IgD-negative memory B cell (primary cell): Measurements from ENCODE around the gene SPATA33. TPM values are rescaled to one million over a fixed set of nuclear protein-coding genes. Genes with fewer than 3 reads are reported as not detected.
"Not testable (repeated sequence)": the region's sequence is repeated elsewhere in the genome, so short reads cannot be mapped to it uniquely, and the experiment has no call there.

Experiments
- H3K27ac Mint-ChIP-seq, 3 donors: one replicate each; pipeline ENCODE4 v1.8.0; 2020 to 2022; ENCODE audit warnings: mild to moderate bottlenecking in 3 of 3, mixed read lengths in 3 of 3, moderate library complexity in 1 of 3
- H3K27me3 Mint-ChIP-seq: one replicate; pipeline ENCODE4 v1.8.0; 2021; ENCODE audit warnings: mixed read lengths
- H3K36me3 Mint-ChIP-seq: one replicate; pipeline ENCODE4 v1.8.0; 2020; ENCODE audit warnings: mild to moderate bottlenecking, mixed read lengths
- H3K4me1 Mint-ChIP-seq, 3 donors: one replicate each; pipeline ENCODE4 v1.8.0; 2020 to 2022; ENCODE audit warnings: mixed read lengths in 3 of 3, mild to moderate bottlenecking in 1 of 3
- H3K4me3 Mint-ChIP-seq, 4 donors: one replicate each; pipeline ENCODE4 v1.8.0; 2020 to 2022; ENCODE audit warnings: mild to moderate bottlenecking in 4 of 4, mixed read lengths in 4 of 4, moderate library complexity in 3 of 4
- H3K9me3 Mint-ChIP-seq, 3 donors: one replicate each; pipeline ENCODE4 v1.8.0; 2020 to 2021; ENCODE audit warnings: mixed read lengths in 3 of 3, mild to moderate bottlenecking in 1 of 3
- polyA plus RNA-seq: library from polyadenylated mRNA; unstranded; fragments of 300-500 nt; fragmentation: Illumina TruSeq; gene quantifications from one replicate; pipeline ENCODE4 v1.2.3, GENCODE V29; 2021

The SPATA33 gene
- polyA plus RNA-seq, 1 donor from 2014 or later, result 3.5 TPM

GRCh38 chr16:89621136-89621697, 36.4 kb upstream of the SPATA33 start:
- Mint-ChIP-seq H3K36me3 (no peaks in the 10 kb centered on the region), H3K4me3 (no peak overlapping the region), H3K9me3 (no peaks in the 10 kb centered on the region), H3K27ac (no peak overlapping the region), H3K27me3 (peaks cover 11% of the 10 kb centered on the region), H3K4me1 (peaks cover 0 to 7% (median 3%) of the 10 kb centered on the region in 3 donors)

- H3K27ac Mint-ChIP-seq, result no peak overlapping the region
- no peaks in the 10 kb centered on the region for H3K36me3 Mint-ChIP-seq
- H3K9me3 Mint-ChIP-seq, result no peaks in the 10 kb centered on the region
- no peak overlapping the region for H3K4me3 Mint-ChIP-seq
- H3K27me3 Mint-ChIP-seq, result peaks cover 11% of the 10 kb centered on the region
- H3K4me1 Mint-ChIP-seq, result peaks cover 0 to 2% (median 0%) of the 10 kb centered on the region in 3 donors
Observed at GRCh38 chr16:89621698-89622409, 35.8 kb upstream of the SPATA33 start.

- H3K9me3 Mint-ChIP-seq, result no peaks in the 10 kb centered on the region
- no peak overlapping the region for H3K4me3 Mint-ChIP-seq
- H3K27me3 Mint-ChIP-seq, result peaks cover 12% of the 10 kb centered on the region
- no peaks in the 10 kb centered on the region for H3K4me1 Mint-ChIP-seq
- no peak overlapping the region for H3K27ac Mint-ChIP-seq
- no peaks in the 10 kb centered on the region for H3K36me3 Mint-ChIP-seq
Observed at GRCh38 chr16:89623511-89624261, 34.0 kb upstream of the SPATA33 start.

- H3K27ac Mint-ChIP-seq, result no peak overlapping the region
- no peak overlapping the region for H3K4me3 Mint-ChIP-seq
- H3K27me3 Mint-ChIP-seq, result peaks cover 12% of the 10 kb centered on the region
- no peaks in the 10 kb centered on the region for H3K36me3 Mint-ChIP-seq
- H3K9me3 Mint-ChIP-seq, result no peaks in the 10 kb centered on the region
- peaks cover 0 to 3% (median 0%) of the 10 kb centered on the region in 3 donors for H3K4me1 Mint-ChIP-seq
Observed at GRCh38 chr16:89624777-89625761, 32.6 kb upstream of the SPATA33 start.

- no peak overlapping the region for H3K4me3 Mint-ChIP-seq
- H3K36me3 Mint-ChIP-seq, result no peaks in the 10 kb centered on the region
- peaks cover 0 to 3% (median 0%) of the 10 kb centered on the region in 3 donors for H3K4me1 Mint-ChIP-seq
- peaks cover 12% of the 10 kb centered on the region for H3K27me3 Mint-ChIP-seq
- H3K9me3 Mint-ChIP-seq, result no peaks in the 10 kb centered on the region
- peak overlapping the region in 1 of 3 donors; percentile 43 for H3K27ac Mint-ChIP-seq
Observed at GRCh38 chr16:89629827-89630610, 27.6 kb upstream of the SPATA33 start.

- Mint-ChIP-seq H3K4me1 (peaks cover 0 to 3% (median 0%) of the 10 kb centered on the region in 3 donors), H3K9me3 (no peaks in the 10 kb centered on the region), H3K27ac (no peak overlapping the region), H3K27me3 (peaks cover 14% of the 10 kb centered on the region), H3K4me3 (no peak overlapping the region), H3K36me3 (no peaks in the 10 kb centered on the region)
Observed at GRCh38 chr16:89633064-89633631, 24.5 kb upstream of the SPATA33 start.

- not testable (repeated sequence) for H3K36me3 Mint-ChIP-seq, H3K4me1 Mint-ChIP-seq, H3K27ac Mint-ChIP-seq, H3K4me3 Mint-ChIP-seq, H3K9me3 Mint-ChIP-seq
- peaks cover 12% of the 10 kb centered on the region for H3K27me3 Mint-ChIP-seq
Observed at GRCh38 chr16:89634463-89635385, 22.9 kb upstream of the SPATA33 start.

- no peak overlapping the region for H3K4me3 Mint-ChIP-seq
- no peak overlapping the region for H3K27ac Mint-ChIP-seq
- peaks cover 21% of the 10 kb centered on the region for H3K27me3 Mint-ChIP-seq
- H3K36me3 Mint-ChIP-seq, result no peaks in the 10 kb centered on the region
- no peaks in the 10 kb centered on the region for H3K9me3 Mint-ChIP-seq
- peaks cover 4 to 6% (median 5%) of the 10 kb centered on the region in 3 donors for H3K4me1 Mint-ChIP-seq
Observed at GRCh38 chr16:89636663-89637062, 21.0 kb upstream of the SPATA33 start.

- H3K27ac Mint-ChIP-seq, result peak overlapping the region in 1 of 3 donors; percentile 35
- no peaks in the 10 kb centered on the region for H3K36me3 Mint-ChIP-seq
- H3K27me3 Mint-ChIP-seq, result peaks cover 18% of the 10 kb centered on the region
- H3K4me3 Mint-ChIP-seq, result no peak overlapping the region
- peaks cover 4 to 6% (median 5%) of the 10 kb centered on the region in 3 donors for H3K4me1 Mint-ChIP-seq
- no peaks in the 10 kb centered on the region for H3K9me3 Mint-ChIP-seq
Observed at GRCh38 chr16:89637379-89637778, 20.3 kb upstream of the SPATA33 start.

- no peaks in the 10 kb centered on the region for H3K9me3 Mint-ChIP-seq
- H3K4me1 Mint-ChIP-seq, result peaks cover 4 to 6% (median 5%) of the 10 kb centered on the region in 3 donors
- H3K27ac Mint-ChIP-seq, result no peak overlapping the region
- no peaks in the 10 kb centered on the region for H3K36me3 Mint-ChIP-seq
- no peak overlapping the region for H3K4me3 Mint-ChIP-seq
- H3K27me3 Mint-ChIP-seq, result peaks cover 16% of the 10 kb centered on the region
Observed at GRCh38 chr16:89638455-89638854, 19.2 kb upstream of the SPATA33 start.

- Mint-ChIP-seq H3K4me1 (peaks cover 4 to 6% (median 5%) of the 10 kb centered on the region in 3 donors), H3K4me3 (no peak overlapping the region), H3K9me3 (no peaks in the 10 kb centered on the region), H3K36me3 (no peaks in the 10 kb centered on the region), H3K27ac (no peak overlapping the region), H3K27me3 (peaks cover 10% of the 10 kb centered on the region)
Observed at GRCh38 chr16:89639385-89639784, 18.3 kb upstream of the SPATA33 start.

GRCh38 chr16:89641458-89642119, 16.0 kb upstream of the SPATA33 start:
- Mint-ChIP-seq H3K9me3 (no peaks in the 10 kb centered on the region), H3K27ac (no peak overlapping the region), H3K4me3 (peak overlapping the region in 2 of 4 donors; percentile 13 to 14), H3K4me1 (peaks cover 4 to 6% (median 5%) of the 10 kb centered on the region in 3 donors), H3K27me3 (peaks cover 9% of the 10 kb centered on the region), H3K36me3 (no peaks in the 10 kb centered on the region)
